Measurements from ENCODE around the gene LSM10. TPM values are rescaled to one million over a fixed set of nuclear protein-coding genes. Genes with fewer than 3 reads are reported as not detected.

The LSM10 gene
- total RNA-seq, 1 donor from 2014 or later: 58.6 TPM

GRCh38 chr1:36384542-36385409, 12.9 kb downstream of the LSM10 start:
- DNase-seq: peak; percentile 85
- Mint-ChIP-seq H3K36me3 (ENCODE audit: low read depth) (peaks cover 23% of the 10 kb centered on the region), H3K4me1 (peaks cover 66% of the 10 kb centered on the region), H3K27me3 (no peaks in the 10 kb centered on the region), H3K9me3 (no peaks in the 10 kb centered on the region), H3K4me3 (peak overlapping the region; percentile 92), H3K27ac (peak overlapping the region; percentile 91)
- intact Hi-C loops (cut with micrococcal nuclease): loop anchor here (5.0 to 10.0 kb wide), 5 partner anchors 62 to 1190 kb away; partner anchors contain the start of genes ADPRS, EVA1B, MRPS15 and SFPQ

- intact Hi-C loops (cut with micrococcal nuclease): loop anchor here (10.0 kb wide), 1 partner anchor 1188 kb away; the partner anchor contains the start of gene SFPQ
- peaks cover 70% of the 10 kb centered on the region for H3K4me1 Mint-ChIP-seq
- DNase-seq: no peak
- H3K27me3 Mint-ChIP-seq: no peaks in the 10 kb centered on the region
- peak overlapping the region; percentile 92 for H3K4me3 Mint-ChIP-seq
- peaks cover 24% of the 10 kb centered on the region for H3K36me3 Mint-ChIP-seq (ENCODE audit: low read depth)
- H3K9me3 Mint-ChIP-seq: no peaks in the 10 kb centered on the region
- peak overlapping the region; percentile 45 for H3K27ac Mint-ChIP-seq
These were observed 14.5 kb downstream of the LSM10 start for GRCh38 chr1:36383240-36383639.

- Mint-ChIP-seq H3K9me3 (no peaks in the 10 kb centered on the region), H3K36me3 (ENCODE audit: low read depth) (peaks cover 25% of the 10 kb centered on the region), H3K4me1 (peaks cover 73% of the 10 kb centered on the region), H3K27ac (no peak overlapping the region), H3K4me3 (no peak overlapping the region), H3K27me3 (no peaks in the 10 kb centered on the region)
- intact Hi-C loops (cut with micrococcal nuclease): loop anchor here (10.0 kb wide), 1 partner anchor 1188 kb away; the partner anchor contains the start of gene SFPQ
- DNase-seq: no peak
These were observed 15.0 kb downstream of the LSM10 start for GRCh38 chr1:36382669-36383068.

GRCh38 chr1:36382231-36382630, 15.5 kb downstream of the LSM10 start:
- Mint-ChIP-seq H3K27me3 (no peaks in the 10 kb centered on the region), H3K4me1 (peaks cover 72% of the 10 kb centered on the region), H3K36me3 (ENCODE audit: low read depth) (peaks cover 25% of the 10 kb centered on the region), H3K27ac (peak overlapping the region; percentile 41), H3K4me3 (no peak overlapping the region), H3K9me3 (no peaks in the 10 kb centered on the region)
- intact Hi-C loops (cut with micrococcal nuclease): loop anchor here (10.0 kb wide), 1 partner anchor 1187 kb away; the partner anchor contains the start of gene SFPQ
- DNase-seq: no peak

- DNase-seq: no peak
- intact Hi-C loops (cut with micrococcal nuclease): loop anchor here (10.0 kb wide), 1 partner anchor 1187 kb away; the partner anchor contains the start of gene SFPQ
These were observed 16.3 kb downstream of the LSM10 start for GRCh38 chr1:36381405-36381804.

GRCh38 chr1:36380782-36381181, 16.9 kb downstream of the LSM10 start:
- Mint-ChIP-seq H3K27ac (peak overlapping the region; percentile 77), H3K27me3 (no peaks in the 10 kb centered on the region), H3K9me3 (no peaks in the 10 kb centered on the region), H3K36me3 (ENCODE audit: low read depth) (peaks cover 29% of the 10 kb centered on the region), H3K4me3 (no peak overlapping the region), H3K4me1 (peaks cover 67% of the 10 kb centered on the region)
- intact Hi-C loops (cut with micrococcal nuclease): loop anchor here (10.0 kb wide), 1 partner anchor 1186 kb away; the partner anchor contains the start of gene SFPQ
- no peak for DNase-seq

More at GRCh38 chr1:36381405-36381804, 16.3 kb downstream of the LSM10 start:
- H3K4me1 Mint-ChIP-seq: peaks cover 65% of the 10 kb centered on the region
- no peak overlapping the region for H3K4me3 Mint-ChIP-seq
- no peak overlapping the region for H3K27ac Mint-ChIP-seq
- no peaks in the 10 kb centered on the region for H3K27me3 Mint-ChIP-seq
- no peaks in the 10 kb centered on the region for H3K9me3 Mint-ChIP-seq
- H3K36me3 Mint-ChIP-seq (ENCODE audit: low read depth): peaks cover 26% of the 10 kb centered on the region

GRCh38 chr1:36380143-36380619, 17.5 kb downstream of the LSM10 start:
- H3K27me3 Mint-ChIP-seq: no peaks in the 10 kb centered on the region
- peaks cover 29% of the 10 kb centered on the region for H3K36me3 Mint-ChIP-seq (ENCODE audit: low read depth)
- no peak overlapping the region for H3K4me3 Mint-ChIP-seq
- peak overlapping the region; percentile 55 for H3K27ac Mint-ChIP-seq
- H3K9me3 Mint-ChIP-seq: no peaks in the 10 kb centered on the region
- peaks cover 67% of the 10 kb centered on the region for H3K4me1 Mint-ChIP-seq
- intact Hi-C loops (cut with micrococcal nuclease): loop anchor here (10.0 kb wide), 1 partner anchor 1185 kb away; the partner anchor contains the start of gene SFPQ
- no peak for DNase-seq

- Mint-ChIP-seq H3K4me3 (peak overlapping the region; percentile 28), H3K36me3 (ENCODE audit: low read depth) (peaks cover 30% of the 10 kb centered on the region), H3K9me3 (no peaks in the 10 kb centered on the region), H3K27me3 (no peaks in the 10 kb centered on the region), H3K4me1 (peaks cover 72% of the 10 kb centered on the region), H3K27ac (peak overlapping the region; percentile 79)
- DNase-seq: peak; percentile 68
- intact Hi-C loops (cut with micrococcal nuclease): no loop called here
These were observed 19.8 kb downstream of the LSM10 start for GRCh38 chr1:36377791-36378492.

- no peak for DNase-seq
- Mint-ChIP-seq H3K4me1 (peaks cover 51% of the 10 kb centered on the region), H3K27ac (peak overlapping the region; percentile 97), H3K9me3 (no peaks in the 10 kb centered on the region), H3K4me3 (no peak overlapping the region), H3K27me3 (no peaks in the 10 kb centered on the region), H3K36me3 (ENCODE audit: low read depth) (peaks cover 17% of the 10 kb centered on the region)
- intact Hi-C loops (cut with micrococcal nuclease): no loop called here
These were observed 25.1 kb downstream of the LSM10 start for GRCh38 chr1:36372617-36373016.

GRCh38 chr1:36369061-36369861, 28.4 kb downstream of the LSM10 start:
- intact Hi-C loops (cut with micrococcal nuclease): loop anchor here (2.0 to 5.0 kb wide), 5 partner anchors 26 to 270 kb away; partner anchors contain the start of genes EVA1B and SH3D21
- no peaks in the 10 kb centered on the region for H3K27me3 Mint-ChIP-seq
- peaks cover 55% of the 10 kb centered on the region for H3K4me1 Mint-ChIP-seq
- H3K27ac Mint-ChIP-seq: peak overlapping the region; percentile 78
- peak; percentile 95 for DNase-seq
- H3K9me3 Mint-ChIP-seq: no peaks in the 10 kb centered on the region
- no peak overlapping the region for H3K4me3 Mint-ChIP-seq
- H3K36me3 Mint-ChIP-seq (ENCODE audit: low read depth): peaks cover 13% of the 10 kb centered on the region

- no peak for DNase-seq
- Mint-ChIP-seq H3K36me3 (ENCODE audit: low read depth) (peaks cover 16% of the 10 kb centered on the region), H3K27me3 (no peaks in the 10 kb centered on the region), H3K27ac (peak overlapping the region; percentile 85), H3K4me3 (no peak overlapping the region), H3K9me3 (no peaks in the 10 kb centered on the region), H3K4me1 (peaks cover 41% of the 10 kb centered on the region)
- intact Hi-C loops (cut with micrococcal nuclease): loop anchor here (2.0 to 5.0 kb wide), 5 partner anchors 25 to 269 kb away; partner anchors contain the start of genes EVA1B and SH3D21
These were observed 29.9 kb downstream of the LSM10 start for GRCh38 chr1:36367798-36368197.

GRCh38 chr1:36367066-36367465, 30.6 kb downstream of the LSM10 start:
- Mint-ChIP-seq H3K27me3 (no peaks in the 10 kb centered on the region), H3K27ac (peak overlapping the region; percentile 85), H3K9me3 (no peaks in the 10 kb centered on the region), H3K4me3 (no peak overlapping the region), H3K4me1 (peaks cover 37% of the 10 kb centered on the region), H3K36me3 (ENCODE audit: low read depth) (peaks cover 15% of the 10 kb centered on the region)
- DNase-seq: peak; percentile 71
- intact Hi-C loops (cut with micrococcal nuclease): loop anchor here (5.0 kb wide), 2 partner anchors 45 to 60 kb away; partner anchors contain the start of genes EVA1B and SH3D21
